Measurements from ENCODE around the gene RUNX2. TPM values are rescaled to one million over a fixed set of nuclear protein-coding genes. Genes with fewer than 3 reads are reported as not detected.

The RUNX2 gene
- total and polyA plus RNA-seq, 8 donors, result 2.5 to 5.9 (median 3.0) TPM

GRCh38 chr6:45654673-45655072 is 326.5 kb downstream of the RUNX2 start:
- no peaks in the 10 kb centered on the region for H3K4me1 ChIP-seq
- ATAC-seq, result no peak
- no peak overlapping the region for H3K27ac ChIP-seq
- no peaks in the 10 kb centered on the region for H3K36me3 ChIP-seq
- H3K4me3 ChIP-seq, result no peak overlapping the region
- no peaks in the 10 kb centered on the region for H3K9me3 ChIP-seq
- TF ChIP-seq CTCF (IDR thresholded peaks at IDR 0.05), result no peak
- intact Hi-C loops (cut with DNase I), result no loop called here
- no peak for DNase-seq
- no peaks in the 10 kb centered on the region for H3K27me3 ChIP-seq

- no peak for DNase-seq
- H3K4me1 ChIP-seq, result no peaks in the 10 kb centered on the region
- intact Hi-C loops (cut with DNase I), result no loop called here
- TF ChIP-seq CTCF (IDR thresholded peaks at IDR 0.05), result no peak
- H3K4me3 ChIP-seq, result no peak overlapping the region
- H3K27me3 ChIP-seq, result no peaks in the 10 kb centered on the region
- H3K36me3 ChIP-seq, result no peaks in the 10 kb centered on the region
- peak; percentile 75 for ATAC-seq
- no peaks in the 10 kb centered on the region for H3K9me3 ChIP-seq
- no peak overlapping the region for H3K27ac ChIP-seq
Measured at GRCh38 chr6:45655745-45656476, 327.8 kb downstream of the RUNX2 start.

GRCh38 chr6:45657226-45657625 is 329.1 kb downstream of the RUNX2 start:
- no peak overlapping the region for H3K27ac ChIP-seq
- no peaks in the 10 kb centered on the region for H3K36me3 ChIP-seq
- H3K4me3 ChIP-seq, result no peak overlapping the region
- H3K4me1 ChIP-seq, result no peaks in the 10 kb centered on the region
- ATAC-seq, result no peak
- intact Hi-C loops (cut with DNase I), result no loop called here
- no peak for DNase-seq
- H3K27me3 ChIP-seq, result peaks cover 0 to 12% of the 10 kb centered on the region in 2 donors
- H3K9me3 ChIP-seq, result no peaks in the 10 kb centered on the region
- TF ChIP-seq CTCF (IDR thresholded peaks at IDR 0.05), result no peak

GRCh38 chr6:45658400-45658799 is 330.3 kb downstream of the RUNX2 start:
- peaks cover 10 to 23% of the 10 kb centered on the region in 2 donors for H3K27me3 ChIP-seq
- no peak for TF ChIP-seq CTCF (IDR thresholded peaks at IDR 0.05)
- ATAC-seq (no peak), DNase-seq (no peak)
- no peaks in the 10 kb centered on the region for H3K9me3 ChIP-seq
- intact Hi-C loops (cut with DNase I), result no loop called here
- no peaks in the 10 kb centered on the region for H3K36me3 ChIP-seq
- H3K4me3 ChIP-seq, result no peak overlapping the region
- H3K27ac ChIP-seq, result no peak overlapping the region
- H3K4me1 ChIP-seq, result peaks cover under 1 to 4% of the 10 kb centered on the region in 2 donors

- DNase-seq (no peak), ATAC-seq (no peak)
- Histone ChIP-seq H3K9me3 (no peaks in the 10 kb centered on the region), H3K36me3 (no peaks in the 10 kb centered on the region), H3K27me3 (peaks cover 13 to 29% of the 10 kb centered on the region in 2 donors), H3K4me1 (peaks cover 5 to 10% of the 10 kb centered on the region in 2 donors), H3K4me3 (no peak overlapping the region), H3K27ac (no peak overlapping the region)
- intact Hi-C loops (cut with DNase I), result no loop called here
- TF ChIP-seq CTCF (IDR thresholded peaks at IDR 0.05), result no peak
Measured at GRCh38 chr6:45658958-45659357, 330.8 kb downstream of the RUNX2 start.
